NCI-H446 (cell line): ENCODE data around the gene SNX33.
"Not testable (repeated sequence)": the region's sequence is repeated elsewhere in the genome, so short reads cannot be mapped to it uniquely, and the experiment has no call there.

ENCODE experiments used
- DNase-seq, 2 experiments: peaks; one replicate each; lab custom pipeline; 2025; lab: John Stamatoyannopoulos, UW

SNX33 gene

GRCh38 chr15:75683646-75684312 lies 36.1 kb downstream of the SNX33 start:
- DNase-seq, result peak; percentile 19 to 61

GRCh38 chr15:75684648-75685047 lies 36.9 kb downstream of the SNX33 start:
- no peak for DNase-seq

- DNase-seq, result no peak
Observed at GRCh38 chr15:75685195-75685594, 37.5 kb downstream of the SNX33 start.

- peak; percentile 31 to 63 for DNase-seq
Observed at GRCh38 chr15:75686212-75686642, 38.5 kb downstream of the SNX33 start.

- no peak for DNase-seq
Observed at GRCh38 chr15:75687486-75688277, 40.0 kb downstream of the SNX33 start.

GRCh38 chr15:75688278-75688557 lies 40.5 kb downstream of the SNX33 start:
- DNase-seq, result no peak

GRCh38 chr15:75688831-75689230 lies 41.1 kb downstream of the SNX33 start:
- DNase-seq, result no peak

GRCh38 chr15:75689429-75689828 lies 41.7 kb downstream of the SNX33 start:
- not testable (repeated sequence) for DNase-seq

- not testable (repeated sequence) for DNase-seq
Observed at GRCh38 chr15:75692311-75692710, 44.6 kb downstream of the SNX33 start.

GRCh38 chr15:75693028-75693427 lies 45.3 kb downstream of the SNX33 start:
- not testable (repeated sequence) for DNase-seq

- peak in 1 of 2 experiments; percentile 33 for DNase-seq
Observed at GRCh38 chr15:75693501-75694240, 46.0 kb downstream of the SNX33 start.

GRCh38 chr15:75694241-75695182 lies 46.8 kb downstream of the SNX33 start:
- peak; percentile 50 to 93 for DNase-seq

GRCh38 chr15:75695220-75695619 lies 47.5 kb downstream of the SNX33 start:
- no peak for DNase-seq

GRCh38 chr15:75695634-75696310 lies 48.1 kb downstream of the SNX33 start:
- DNase-seq, result no peak

GRCh38 chr15:75696311-75696720 lies 48.6 kb downstream of the SNX33 start:
- no peak for DNase-seq

- no peak for DNase-seq
Observed at GRCh38 chr15:75696854-75697259, 49.1 kb downstream of the SNX33 start.

- no peak for DNase-seq
Observed at GRCh38 chr15:75697523-75697922, 49.8 kb downstream of the SNX33 start.

- peak in 1 of 2 experiments; percentile 38 for DNase-seq
Observed at GRCh38 chr15:75697974-75698747, 50.4 kb downstream of the SNX33 start.

GRCh38 chr15:75699517-75699916 lies 51.8 kb downstream of the SNX33 start:
- not testable (repeated sequence) for DNase-seq
